Inferior parietal cortex (tissue), 1 donor: Measurements from ENCODE around the gene ANO7.

Experiments used
- DNase-seq: peaks from one replicate; pipeline ENCODE4 v3.0.0-alpha.2; 2016; ENCODE audit errors: extremely low spot score

The ANO7 gene

GRCh38 chr2:241209271-241209670 is 20.8 kb downstream of the ANO7 start:
- DNase-seq, result no peak

- no peak for DNase-seq
Measured at GRCh38 chr2:241211276-241211675, 22.8 kb downstream of the ANO7 start.

GRCh38 chr2:241213041-241213440 is 24.6 kb downstream of the ANO7 start:
- no peak for DNase-seq

- DNase-seq, result no peak
Measured at GRCh38 chr2:241213567-241213966, 25.1 kb downstream of the ANO7 start.

GRCh38 chr2:241214209-241214608 is 25.7 kb downstream of the ANO7 start:
- DNase-seq, result no peak

GRCh38 chr2:241214766-241215165 is 26.3 kb downstream of the ANO7 start:
- no peak for DNase-seq

GRCh38 chr2:241215421-241215820 is 26.9 kb downstream of the ANO7 start:
- DNase-seq, result no peak

GRCh38 chr2:241216211-241216761 is 27.8 kb downstream of the ANO7 start:
- no peak for DNase-seq

- peak; percentile 47 for DNase-seq
Measured at GRCh38 chr2:241217320-241218031, 29.0 kb downstream of the ANO7 start.

GRCh38 chr2:241218131-241219029 is 29.9 kb downstream of the ANO7 start:
- peak; percentile 31 for DNase-seq

GRCh38 chr2:241219030-241219382 is 30.5 kb downstream of the ANO7 start:
- DNase-seq, result no peak

GRCh38 chr2:241219856-241220356 is 31.4 kb downstream of the ANO7 start:
- DNase-seq, result no peak

GRCh38 chr2:241223211-241224017 is 34.9 kb downstream of the ANO7 start:
- no peak for DNase-seq

GRCh38 chr2:241224018-241224850 is 35.8 kb downstream of the ANO7 start:
- peak; percentile 80 for DNase-seq

GRCh38 chr2:241224851-241225438 is 36.5 kb downstream of the ANO7 start:
- no peak for DNase-seq

GRCh38 chr2:241225545-241225944 is 37.1 kb downstream of the ANO7 start:
- DNase-seq, result no peak

- DNase-seq, result no peak
Measured at GRCh38 chr2:241225983-241226382, 37.5 kb downstream of the ANO7 start.

- DNase-seq, result no peak
Measured at GRCh38 chr2:241226723-241227572, 38.5 kb downstream of the ANO7 start.

GRCh38 chr2:241227594-241227993 is 39.1 kb downstream of the ANO7 start:
- DNase-seq, result no peak
